ENCODE data around the gene ZBTB38. TPM values are rescaled to one million over a fixed set of nuclear protein-coding genes. Genes with fewer than 3 reads are reported as not detected.

Gene ZBTB38
- total RNA-seq, 1 donor from 2014 or later, result 82.7 TPM

DNA sequence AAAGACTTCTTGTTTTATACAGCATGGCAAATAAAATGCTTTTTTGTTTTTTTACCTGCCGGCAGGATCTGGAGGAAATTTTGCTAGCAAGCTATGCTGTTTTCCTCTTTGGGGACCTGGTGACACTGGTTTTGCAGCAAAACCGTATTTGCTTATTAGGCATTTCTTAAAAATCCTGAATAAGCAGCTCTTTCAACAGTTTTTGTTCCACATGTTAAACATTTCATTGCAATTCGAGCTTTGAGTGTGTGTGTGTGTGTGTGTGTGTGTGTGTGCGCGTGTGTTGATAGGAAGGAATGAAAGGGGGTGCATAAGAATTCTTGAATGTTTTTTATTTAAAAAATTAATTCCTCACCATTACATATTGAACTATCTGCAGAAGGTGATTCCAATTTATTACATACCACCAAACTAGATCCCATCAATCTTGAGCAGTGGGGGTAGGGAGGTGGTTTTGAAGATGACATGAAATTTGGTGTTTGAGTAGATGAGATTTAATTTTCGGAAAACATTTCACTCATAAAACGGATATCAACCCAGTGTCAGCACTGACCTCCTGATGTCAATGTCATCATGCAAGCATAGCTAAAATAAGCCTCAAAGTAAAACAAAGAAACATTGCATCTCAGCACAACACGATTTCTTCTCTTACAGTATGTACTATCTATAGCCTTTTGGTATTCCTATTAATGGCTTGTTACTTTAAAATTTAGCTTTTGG lies 17.3 kb downstream of the ZBTB38 start:
- DNase-seq (ENCODE audit: extremely low read depth, low read depth, low spot score), result no peak

GRCh38 chr3:141386126-141386488 lies 17.8 kb downstream of the ZBTB38 start:
- no peak for DNase-seq (ENCODE audit: extremely low read depth, low read depth, low spot score)

- no peak for DNase-seq (ENCODE audit: extremely low read depth, low read depth, low spot score)
Observed at GRCh38 chr3:141386611-141387111, 18.4 kb downstream of the ZBTB38 start.

- no peak for DNase-seq (ENCODE audit: extremely low read depth, low read depth, low spot score)
Observed at GRCh38 chr3:141387516-141387915, 19.2 kb downstream of the ZBTB38 start.

GRCh38 chr3:141388395-141388794 lies 20.1 kb downstream of the ZBTB38 start:
- no peak for DNase-seq (ENCODE audit: extremely low read depth, low read depth, low spot score)

DNA sequence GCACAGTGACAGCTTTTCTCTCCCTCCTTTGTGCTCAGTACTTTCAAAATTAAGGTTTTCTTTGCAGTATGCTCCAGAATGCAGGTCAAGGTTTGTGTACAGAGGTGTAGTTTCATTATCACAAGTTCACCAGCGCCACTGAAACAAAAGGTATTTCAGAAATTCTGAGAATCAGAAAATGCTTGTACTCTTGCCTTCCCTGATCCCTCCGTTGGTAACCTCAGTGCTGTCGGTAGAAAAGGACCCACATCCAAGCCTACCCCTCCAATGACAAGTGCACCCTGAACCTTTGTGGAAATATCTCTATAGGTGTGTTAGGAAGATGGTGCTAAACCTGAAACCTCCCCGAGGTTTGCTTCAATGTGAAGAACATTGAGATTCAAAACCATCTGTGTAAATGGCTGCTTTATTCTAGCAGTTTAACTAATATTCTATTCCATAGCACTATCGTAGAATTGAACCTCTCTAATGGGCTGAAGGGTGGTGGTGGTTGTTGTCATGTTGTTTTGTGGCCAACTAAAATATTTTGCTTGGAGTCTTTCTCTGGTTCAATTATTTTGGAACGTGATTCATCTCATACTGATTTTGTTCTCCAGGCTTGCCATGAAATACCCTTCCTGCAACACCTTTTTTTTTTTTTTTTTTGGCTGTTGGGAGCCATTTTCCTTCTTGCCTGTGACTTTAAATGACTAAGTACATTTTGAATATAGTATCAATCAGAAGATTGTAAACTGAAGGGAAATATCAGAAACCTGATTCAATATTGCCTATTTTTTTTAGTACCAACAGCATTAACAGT lies 20.7 kb downstream of the ZBTB38 start:
- no peak for DNase-seq (ENCODE audit: extremely low read depth, low read depth, low spot score)

GRCh38 chr3:141389703-141390102 lies 21.4 kb downstream of the ZBTB38 start:
- DNase-seq (ENCODE audit: extremely low read depth, low read depth, low spot score), result no peak

- DNase-seq (ENCODE audit: extremely low read depth, low read depth, low spot score), result no peak
Observed at GRCh38 chr3:141390747-141391146, 22.4 kb downstream of the ZBTB38 start.

DNA sequence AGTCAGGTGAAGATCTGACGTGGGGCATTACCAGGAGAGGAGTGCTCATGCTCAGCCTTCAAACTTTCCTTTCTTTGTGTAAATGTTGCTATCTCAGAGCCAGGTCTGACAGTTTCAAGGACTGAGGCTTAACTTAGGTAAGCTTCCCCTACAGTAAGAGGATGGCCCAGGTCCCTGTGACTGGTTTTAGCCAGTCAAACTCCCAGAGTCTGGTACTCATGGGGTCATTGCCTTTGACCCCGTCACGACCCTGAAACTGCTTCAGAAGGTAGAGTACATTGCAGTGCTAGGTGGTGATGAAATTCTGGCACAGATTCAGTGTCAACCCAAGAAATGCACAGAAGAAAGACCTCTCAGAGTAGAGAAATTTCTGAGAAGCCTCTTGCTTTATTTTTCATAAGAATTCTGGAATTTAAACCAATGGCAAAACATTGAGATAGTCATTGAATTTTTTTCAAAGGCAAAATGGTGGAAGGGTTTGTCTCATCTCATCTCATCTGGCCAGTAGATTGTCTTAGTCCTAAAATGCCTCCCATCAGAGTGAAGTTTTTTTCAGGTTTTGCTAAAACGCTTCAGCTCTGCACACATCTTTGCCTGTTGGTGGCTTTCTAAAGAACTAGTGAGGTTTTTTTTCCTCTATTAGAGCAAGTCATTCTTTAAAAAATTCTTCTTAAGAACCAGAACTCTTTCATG lies 23.1 kb downstream of the ZBTB38 start:
- no peak for DNase-seq (ENCODE audit: extremely low read depth, low read depth, low spot score)

- DNase-seq (ENCODE audit: extremely low read depth, low read depth, low spot score), result no peak
Observed at GRCh38 chr3:141391991-141392316, 23.6 kb downstream of the ZBTB38 start.

- DNase-seq (ENCODE audit: extremely low read depth, low read depth, low spot score), result no peak
Observed at GRCh38 chr3:141392416-141392815, 24.1 kb downstream of the ZBTB38 start.

DNA sequence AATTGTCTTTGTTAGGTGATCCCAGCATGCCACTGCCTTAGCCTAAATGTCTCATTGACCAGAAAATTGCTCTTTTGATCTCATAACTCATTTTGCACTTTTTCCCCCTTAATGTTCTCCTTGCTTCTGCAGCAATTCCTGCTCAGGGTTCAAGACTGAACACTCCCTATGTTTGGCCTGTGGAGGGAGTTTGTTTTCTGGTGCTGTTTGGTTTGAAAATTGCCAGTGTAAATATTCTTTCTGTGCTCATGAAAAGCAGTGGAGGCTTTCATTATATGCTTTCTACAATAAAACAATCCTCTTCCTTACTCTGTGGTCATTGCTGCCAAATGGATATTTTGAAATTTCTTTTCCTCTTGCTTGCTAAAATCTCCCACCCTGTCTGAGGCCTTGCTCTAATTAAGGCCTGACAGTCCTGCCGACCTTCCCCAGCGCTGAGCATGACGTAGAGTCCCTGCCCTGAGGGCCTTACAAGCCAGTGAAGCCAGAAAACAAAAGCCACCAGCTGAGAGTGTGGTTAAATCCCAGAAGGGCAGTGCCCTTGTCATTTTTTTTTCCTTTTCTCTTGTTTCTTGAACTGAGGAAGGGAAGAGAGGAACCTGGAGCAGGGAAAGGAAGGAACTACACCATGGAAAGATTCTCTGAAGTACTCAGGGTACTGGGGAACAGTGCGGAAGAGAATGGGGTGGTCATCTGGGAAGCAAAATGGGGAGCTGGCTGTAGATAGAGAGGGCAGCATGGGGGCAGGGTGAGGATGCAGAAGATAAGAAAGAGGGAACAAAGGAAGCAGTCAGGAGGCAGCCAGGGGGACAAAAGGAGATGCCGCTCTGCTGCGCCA lies 24.8 kb downstream of the ZBTB38 start:
- DNase-seq (ENCODE audit: extremely low read depth, low read depth, low spot score), result no peak

GRCh38 chr3:141393735-141394076 lies 25.4 kb downstream of the ZBTB38 start:
- no peak for DNase-seq (ENCODE audit: extremely low read depth, low read depth, low spot score)

GRCh38 chr3:141394560-141394959 lies 26.3 kb downstream of the ZBTB38 start:
- DNase-seq (ENCODE audit: extremely low read depth, low read depth, low spot score), result no peak

DNA sequence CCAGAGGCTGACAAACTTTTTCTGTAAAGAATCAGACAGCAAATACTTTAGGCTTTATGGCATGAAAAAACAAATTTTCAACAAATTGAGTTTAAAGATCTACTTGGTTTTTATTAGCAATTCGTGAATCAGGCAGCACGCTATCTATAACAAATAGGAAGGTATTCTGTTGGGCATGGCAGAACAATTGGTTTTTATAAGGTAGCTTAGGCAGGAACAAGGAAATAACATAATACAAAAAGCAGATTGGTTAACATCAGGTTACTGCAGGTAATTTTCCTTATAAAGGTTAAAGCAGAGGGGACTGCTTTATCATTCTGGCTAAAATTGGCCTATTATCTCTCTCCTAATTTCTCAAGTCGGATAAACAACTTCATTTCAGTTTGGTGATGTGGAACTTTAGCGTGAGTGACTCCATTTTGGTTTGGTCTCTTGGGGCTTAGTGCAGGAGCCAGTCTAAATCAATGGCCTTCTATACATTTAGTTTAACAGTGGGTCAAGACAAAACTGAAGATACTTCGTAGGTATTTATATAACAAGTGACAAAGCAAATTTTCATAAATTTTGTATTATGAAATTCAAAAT lies 26.8 kb downstream of the ZBTB38 start:
- no peak for DNase-seq (ENCODE audit: extremely low read depth, low read depth, low spot score)

DNA sequence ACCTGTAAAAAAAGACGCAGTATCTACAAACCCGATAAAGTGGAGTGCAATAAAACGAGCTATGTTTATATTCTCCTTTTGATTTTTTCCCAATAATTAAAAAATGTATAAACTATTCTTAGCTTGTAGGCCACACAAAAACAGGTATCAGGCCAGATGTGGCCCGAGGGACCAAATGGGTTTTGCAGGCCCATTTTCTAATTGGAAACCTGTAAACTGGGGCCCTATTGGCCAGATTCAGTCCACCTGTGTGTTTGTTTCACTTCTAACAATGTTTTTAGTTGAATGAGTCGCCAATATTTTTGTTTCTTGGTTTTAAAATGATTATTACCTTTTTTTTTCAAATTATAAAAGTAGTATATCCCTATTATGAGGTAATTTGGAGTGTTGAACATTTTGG lies 29.7 kb downstream of the ZBTB38 start:
- no peak for DNase-seq (ENCODE audit: extremely low read depth, low read depth, low spot score)

- DNase-seq (ENCODE audit: extremely low read depth, low read depth, low spot score), result no peak
Observed at GRCh38 chr3:141399200-141399599, 30.9 kb downstream of the ZBTB38 start.

DNA sequence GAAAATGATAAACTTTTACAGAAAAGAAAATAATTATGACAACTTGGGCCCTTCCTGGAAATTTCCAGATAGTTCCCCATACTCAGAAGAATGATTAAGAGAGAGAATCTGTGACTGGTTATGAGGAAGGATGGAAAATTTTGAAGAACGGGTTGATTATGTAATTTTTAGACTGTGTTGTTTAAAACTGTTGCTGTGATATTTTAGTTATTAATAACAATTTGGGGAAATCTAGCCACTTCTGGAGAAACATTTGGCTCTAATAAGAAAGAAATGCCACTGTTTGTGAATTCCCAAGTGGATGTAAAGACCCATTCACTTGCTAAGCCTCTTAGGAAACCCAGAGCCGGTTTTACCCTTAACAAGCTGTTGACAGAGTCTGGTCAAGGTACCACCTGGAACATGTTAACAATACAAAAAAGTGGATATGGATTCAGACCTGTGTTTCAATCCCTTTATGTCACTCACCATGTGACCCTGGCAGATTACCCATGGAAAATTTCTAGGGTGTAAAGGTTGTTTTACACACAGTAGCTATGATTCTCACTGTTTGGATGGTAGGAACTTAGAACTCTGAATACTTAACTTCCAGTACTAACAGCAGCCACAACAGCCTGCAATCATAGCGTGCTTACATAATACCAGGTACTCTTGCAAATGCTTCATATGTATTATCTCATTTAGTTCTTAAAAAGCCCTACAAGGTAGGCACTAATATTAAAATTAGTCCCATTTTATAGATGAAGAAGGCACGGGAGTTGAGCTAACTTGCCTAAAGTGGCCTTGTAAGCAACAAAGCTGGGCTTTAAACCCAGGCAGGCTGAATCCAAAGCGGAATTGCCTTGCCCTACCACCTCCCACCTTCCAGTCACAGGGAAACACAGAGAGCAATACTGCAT lies 32.0 kb downstream of the ZBTB38 start:
- no peak for DNase-seq (ENCODE audit: extremely low read depth, low read depth, low spot score)

DNA sequence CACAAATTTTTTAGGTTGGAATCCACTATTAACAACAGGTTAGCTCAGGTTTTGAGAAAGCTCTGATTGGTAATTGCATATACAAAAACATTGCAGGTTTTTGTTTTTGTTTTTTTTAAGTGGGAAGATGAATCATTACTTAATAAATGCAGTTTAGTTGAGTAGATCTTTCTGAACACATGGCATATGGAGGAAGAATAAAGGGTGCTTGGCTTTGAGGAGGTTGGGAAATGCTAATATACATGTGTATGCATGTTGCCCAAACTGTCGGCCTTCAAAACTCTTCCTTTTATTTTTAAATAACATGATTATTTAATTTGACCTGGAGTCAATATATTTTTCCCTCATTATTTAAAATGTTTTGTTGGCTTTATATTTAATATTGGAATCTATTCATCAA lies 32.8 kb downstream of the ZBTB38 start:
- no peak for DNase-seq (ENCODE audit: extremely low read depth, low read depth, low spot score)
